ENCODE results near the gene BCAS3.
"Not testable (repeated sequence)": the region's sequence is repeated elsewhere in the genome, so short reads cannot be mapped to it uniquely, and the experiment has no call there.

BCAS3 gene

GRCh38 chr17:61244988-61245387 is 567.3 kb downstream of the BCAS3 start:
- H3K18ac ChIP-seq (ENCODE audit: low read length); H3K4ac ChIP-seq (ENCODE audit: low read depth, low read length); H3K79me1 ChIP-seq (ENCODE audit: low read length); H4K91ac ChIP-seq (ENCODE audit: low read depth, low read length); H3K9ac ChIP-seq (ENCODE audit: low read length); H4K12ac ChIP-seq (ENCODE audit: low read depth, low read length); H3K4me2 ChIP-seq (ENCODE audit: low read length); H4K8ac ChIP-seq (ENCODE audit: low read depth, low read length); H2AFZ ChIP-seq (ENCODE audit: insufficient read depth, low read length, poor library complexity); H3K79me2 ChIP-seq (ENCODE audit: control insufficient read depth, insufficient read depth, low read length, poor library complexity); H2AK5ac ChIP-seq (ENCODE audit: low read length); H3K4me3 ChIP-seq (ENCODE audit: low read depth, low read length); DNase-seq; H2BK5ac ChIP-seq (ENCODE audit: low read depth, low read length, poor library complexity); H3K27ac ChIP-seq (ENCODE audit: low read depth, low read length); H3K27me3 ChIP-seq (ENCODE audit: insufficient read depth, low read length); H3K23ac ChIP-seq (ENCODE audit: low read length); H2BK120ac ChIP-seq (ENCODE audit: insufficient read depth, low read length, poor library complexity); H2BK12ac ChIP-seq (ENCODE audit: low read length); H3K14ac ChIP-seq (ENCODE audit: low read length); H3K9me3 ChIP-seq (ENCODE audit: insufficient read depth, low read depth, low read length); H3K4me1 ChIP-seq (ENCODE audit: control insufficient read depth in 1 of 2, insufficient read depth in 2 of 2, low read length in 2 of 2); H3K36me3 ChIP-seq (ENCODE audit: control insufficient read depth in 1 of 2, insufficient read depth in 2 of 2, low read length in 2 of 2): not testable (repeated sequence)
- no CpG with 5 or more reads among the region's 8 CpGs for WGBS (ENCODE audit: extremely low coverage, insufficient coverage, insufficient read length)

DNA sequence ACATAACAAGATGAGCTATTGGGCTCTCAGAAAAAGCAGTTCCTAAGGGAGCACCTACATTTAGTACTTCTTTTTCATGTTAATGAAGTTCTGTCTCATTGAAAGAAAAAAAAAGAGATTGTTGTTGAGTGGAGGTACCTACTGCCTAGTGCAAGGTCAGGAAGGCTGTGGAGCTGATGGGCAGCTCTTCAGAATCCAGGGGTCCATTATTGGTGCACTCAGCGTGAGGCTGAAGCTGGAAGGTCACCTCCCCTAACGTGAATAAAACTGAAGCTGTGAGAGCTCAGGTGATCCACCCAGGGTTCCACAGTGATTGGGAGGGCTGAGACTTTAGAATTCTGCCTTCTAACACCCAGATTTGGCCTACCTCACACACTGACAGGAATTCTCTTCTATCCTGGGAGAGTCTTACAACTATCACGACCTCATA is 568.1 kb downstream of the BCAS3 start:
- H3K9ac ChIP-seq (ENCODE audit: low read length) = no peak overlapping the region
- no peak overlapping the region for H3K4me2 ChIP-seq (ENCODE audit: low read length)
- no peak overlapping the region for H3K4ac ChIP-seq (ENCODE audit: low read depth, low read length)
- H3K18ac ChIP-seq (ENCODE audit: low read length) = no peak overlapping the region
- H2AK5ac ChIP-seq (ENCODE audit: low read length) = no peak overlapping the region
- H2BK12ac ChIP-seq (ENCODE audit: low read length) = no peak overlapping the region
- H3K36me3 ChIP-seq (ENCODE audit: control insufficient read depth in 1 of 2, insufficient read depth in 2 of 2, low read length in 2 of 2) = no peaks in the 10 kb centered on the region
- H3K79me2 ChIP-seq (ENCODE audit: control insufficient read depth, insufficient read depth, low read length, poor library complexity) = no peaks in the 10 kb centered on the region
- no CpG with 5 or more reads among the region's 3 CpGs for WGBS (ENCODE audit: extremely low coverage, insufficient coverage, insufficient read length)
- H2BK120ac ChIP-seq (ENCODE audit: insufficient read depth, low read length, poor library complexity) = no peak overlapping the region
- no peak overlapping the region for H3K23ac ChIP-seq (ENCODE audit: low read length)
- no peak for DNase-seq
- no peak overlapping the region for H3K27ac ChIP-seq (ENCODE audit: low read depth, low read length)
- no peaks in the 10 kb centered on the region for H3K27me3 ChIP-seq (ENCODE audit: insufficient read depth, low read length)
- no peak overlapping the region for H4K91ac ChIP-seq (ENCODE audit: low read depth, low read length)
- H3K79me1 ChIP-seq (ENCODE audit: low read length) = no peaks in the 10 kb centered on the region
- H2AFZ ChIP-seq (ENCODE audit: insufficient read depth, low read length, poor library complexity) = no peak overlapping the region
- H3K4me3 ChIP-seq (ENCODE audit: low read depth, low read length) = no peak overlapping the region
- no peak overlapping the region for H3K14ac ChIP-seq (ENCODE audit: low read length)
- H3K4me1 ChIP-seq (ENCODE audit: control insufficient read depth in 1 of 2, insufficient read depth in 2 of 2, low read length in 2 of 2) = peaks cover 2 to 3% of the 10 kb centered on the region in 2 experiments
- H4K12ac ChIP-seq (ENCODE audit: low read depth, low read length) = no peak overlapping the region
- no peak overlapping the region for H2BK5ac ChIP-seq (ENCODE audit: low read depth, low read length, poor library complexity)
- no peak overlapping the region for H4K8ac ChIP-seq (ENCODE audit: low read depth, low read length)
- H3K9me3 ChIP-seq (ENCODE audit: insufficient read depth, low read depth, low read length) = no peaks in the 10 kb centered on the region

DNA sequence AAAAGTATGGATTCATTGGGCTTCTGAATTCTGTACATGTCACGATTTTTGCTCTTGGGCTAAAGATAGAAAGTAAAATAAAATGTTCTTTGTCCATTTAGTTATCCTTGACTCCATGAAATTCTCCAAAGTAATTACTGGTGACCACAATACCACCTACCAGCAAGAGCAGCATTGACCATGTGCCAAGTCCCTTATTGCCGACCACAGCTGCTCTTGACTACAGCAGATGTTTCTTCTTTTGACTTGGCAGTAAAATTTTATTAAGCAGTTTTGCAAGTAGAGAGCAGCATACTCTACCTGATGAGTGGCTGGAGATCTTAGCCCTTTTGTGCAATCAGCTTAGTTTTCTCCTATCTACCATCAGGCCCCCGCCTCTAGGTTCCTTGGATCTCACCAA is 569.8 kb downstream of the BCAS3 start:
- H4K12ac ChIP-seq (ENCODE audit: low read depth, low read length) = no peak overlapping the region
- no peak overlapping the region for H2BK120ac ChIP-seq (ENCODE audit: insufficient read depth, low read length, poor library complexity)
- H2AK5ac ChIP-seq (ENCODE audit: low read length) = no peak overlapping the region
- H3K4me2 ChIP-seq (ENCODE audit: low read length) = no peak overlapping the region
- peaks cover 3% of the 10 kb centered on the region for H3K79me1 ChIP-seq (ENCODE audit: low read length)
- no peaks in the 10 kb centered on the region for H3K36me3 ChIP-seq (ENCODE audit: control insufficient read depth in 1 of 2, insufficient read depth in 2 of 2, low read length in 2 of 2)
- H2BK12ac ChIP-seq (ENCODE audit: low read length) = no peak overlapping the region
- H3K79me2 ChIP-seq (ENCODE audit: control insufficient read depth, insufficient read depth, low read length, poor library complexity) = no peaks in the 10 kb centered on the region
- H4K8ac ChIP-seq (ENCODE audit: low read depth, low read length) = no peak overlapping the region
- H3K9me3 ChIP-seq (ENCODE audit: insufficient read depth, low read depth, low read length) = no peaks in the 10 kb centered on the region
- no peak overlapping the region for H3K9ac ChIP-seq (ENCODE audit: low read length)
- no peak overlapping the region for H3K4me3 ChIP-seq (ENCODE audit: low read depth, low read length)
- no CpG with 5 or more reads among the region's 3 CpGs for WGBS (ENCODE audit: extremely low coverage, insufficient coverage, insufficient read length)
- H3K18ac ChIP-seq (ENCODE audit: low read length) = no peak overlapping the region
- H3K27me3 ChIP-seq (ENCODE audit: insufficient read depth, low read length) = no peaks in the 10 kb centered on the region
- H4K91ac ChIP-seq (ENCODE audit: low read depth, low read length) = no peak overlapping the region
- no peak overlapping the region for H3K23ac ChIP-seq (ENCODE audit: low read length)
- H3K4me1 ChIP-seq (ENCODE audit: control insufficient read depth in 1 of 2, insufficient read depth in 2 of 2, low read length in 2 of 2) = peaks cover 7% of the 10 kb centered on the region in 2 experiments
- no peak overlapping the region for H2BK5ac ChIP-seq (ENCODE audit: low read depth, low read length, poor library complexity)
- no peak overlapping the region for H3K4ac ChIP-seq (ENCODE audit: low read depth, low read length)
- no peak for DNase-seq
- no peak overlapping the region for H3K14ac ChIP-seq (ENCODE audit: low read length)
- no peak overlapping the region for H3K27ac ChIP-seq (ENCODE audit: low read depth, low read length)
- H2AFZ ChIP-seq (ENCODE audit: insufficient read depth, low read length, poor library complexity) = no peak overlapping the region

DNA sequence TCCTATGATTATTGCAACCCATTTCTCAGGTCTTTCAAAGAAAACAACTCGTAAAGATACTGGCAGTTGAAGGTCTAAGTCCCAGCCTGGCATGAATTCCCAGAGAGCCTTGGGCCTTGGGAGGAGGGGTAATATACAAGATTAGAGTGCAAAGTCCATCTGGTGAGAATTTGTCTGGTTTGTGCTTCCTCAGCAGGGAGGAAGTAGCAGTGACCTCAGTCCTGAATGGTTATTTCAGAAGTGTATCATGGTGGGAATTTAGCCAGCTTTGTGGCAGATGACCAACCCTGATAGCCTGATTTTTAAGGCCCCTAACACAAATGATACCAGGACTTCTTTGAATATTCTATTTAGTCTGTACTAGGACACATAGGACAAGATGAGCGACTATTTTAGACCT is 570.7 kb downstream of the BCAS3 start:
- no peak overlapping the region for H2AFZ ChIP-seq (ENCODE audit: insufficient read depth, low read length, poor library complexity)
- H3K4me3 ChIP-seq (ENCODE audit: low read depth, low read length) = no peak overlapping the region
- H3K14ac ChIP-seq (ENCODE audit: low read length) = no peak overlapping the region
- no peaks in the 10 kb centered on the region for H3K79me2 ChIP-seq (ENCODE audit: control insufficient read depth, insufficient read depth, low read length, poor library complexity)
- WGBS (ENCODE audit: extremely low coverage, insufficient coverage, insufficient read length) = no CpG with 5 or more reads among the region's 2 CpGs
- H3K9ac ChIP-seq (ENCODE audit: low read length) = no peak overlapping the region
- H2BK5ac ChIP-seq (ENCODE audit: low read depth, low read length, poor library complexity) = no peak overlapping the region
- H3K18ac ChIP-seq (ENCODE audit: low read length) = no peak overlapping the region
- H2BK12ac ChIP-seq (ENCODE audit: low read length) = no peak overlapping the region
- H4K91ac ChIP-seq (ENCODE audit: low read depth, low read length) = no peak overlapping the region
- H3K4me2 ChIP-seq (ENCODE audit: low read length) = no peak overlapping the region
- H3K4ac ChIP-seq (ENCODE audit: low read depth, low read length) = no peak overlapping the region
- H2AK5ac ChIP-seq (ENCODE audit: low read length) = no peak overlapping the region
- no peak overlapping the region for H4K8ac ChIP-seq (ENCODE audit: low read depth, low read length)
- no peak for DNase-seq
- H3K27ac ChIP-seq (ENCODE audit: low read depth, low read length) = no peak overlapping the region
- no peaks in the 10 kb centered on the region for H3K27me3 ChIP-seq (ENCODE audit: insufficient read depth, low read length)
- no peak overlapping the region for H3K23ac ChIP-seq (ENCODE audit: low read length)
- H3K36me3 ChIP-seq (ENCODE audit: control insufficient read depth in 1 of 2, insufficient read depth in 2 of 2, low read length in 2 of 2) = no peaks in the 10 kb centered on the region
- H3K9me3 ChIP-seq (ENCODE audit: insufficient read depth, low read depth, low read length) = no peaks in the 10 kb centered on the region
- H3K4me1 ChIP-seq (ENCODE audit: control insufficient read depth in 1 of 2, insufficient read depth in 2 of 2, low read length in 2 of 2) = peaks cover 7% of the 10 kb centered on the region in 2 experiments
- no peak overlapping the region for H4K12ac ChIP-seq (ENCODE audit: low read depth, low read length)
- H2BK120ac ChIP-seq (ENCODE audit: insufficient read depth, low read length, poor library complexity) = no peak overlapping the region
- peaks cover 3% of the 10 kb centered on the region for H3K79me1 ChIP-seq (ENCODE audit: low read length)
